GM13976 (cell line): Measurements from ENCODE around the gene ME3.

ENCODE experiments used
- DNase-seq: peaks from one replicate; pipeline ENCODE4 v3.0.0; 2012; ENCODE audit warnings: low spot score
- in situ Hi-C: fragments of 300-500 bp; cut with MboI; formaldehyde crosslinking; loops from one replicate; pipeline ENCODE4 v1.12.0; 2022; ENCODE audit warnings: low sequenced_read_pairs, mixed read lengths, inconsistent platforms; ENCODE audit not compliant: unreplicated experiment
- TF ChIP-seq, protein P1 (sequence below): IDR thresholded peaks from 2 replicates; pipeline ENCODE4 v1.5.1; 2012; ENCODE audit warnings: borderline replicate concordance, mild to moderate bottlenecking; ENCODE audit not compliant: insufficient read depth; ENCODE audit errors: extremely low read depth, missing control alignments, control extremely low read depth

The ME3 gene

DNA sequence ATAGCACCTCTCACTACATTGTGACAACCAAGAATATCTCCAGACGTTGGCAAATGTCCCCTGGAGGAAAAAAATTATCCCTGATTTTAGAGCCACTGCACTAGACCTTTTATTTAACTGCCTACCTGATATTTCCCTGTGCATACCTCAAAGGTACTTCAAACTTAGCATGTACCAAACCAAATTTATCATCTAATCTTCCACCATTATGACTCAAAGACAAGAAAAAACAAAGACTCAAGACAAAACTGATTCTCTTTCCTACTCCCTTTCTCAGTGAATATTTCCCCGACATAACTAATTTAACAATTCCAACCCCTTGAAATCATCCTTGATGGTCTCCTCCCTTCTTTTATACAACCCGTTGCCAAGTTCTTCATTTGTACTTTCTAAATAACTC is 161.7 kb downstream of the ME3 start:
- DNase-seq: no peak
- TF ChIP-seq, protein P1, sequence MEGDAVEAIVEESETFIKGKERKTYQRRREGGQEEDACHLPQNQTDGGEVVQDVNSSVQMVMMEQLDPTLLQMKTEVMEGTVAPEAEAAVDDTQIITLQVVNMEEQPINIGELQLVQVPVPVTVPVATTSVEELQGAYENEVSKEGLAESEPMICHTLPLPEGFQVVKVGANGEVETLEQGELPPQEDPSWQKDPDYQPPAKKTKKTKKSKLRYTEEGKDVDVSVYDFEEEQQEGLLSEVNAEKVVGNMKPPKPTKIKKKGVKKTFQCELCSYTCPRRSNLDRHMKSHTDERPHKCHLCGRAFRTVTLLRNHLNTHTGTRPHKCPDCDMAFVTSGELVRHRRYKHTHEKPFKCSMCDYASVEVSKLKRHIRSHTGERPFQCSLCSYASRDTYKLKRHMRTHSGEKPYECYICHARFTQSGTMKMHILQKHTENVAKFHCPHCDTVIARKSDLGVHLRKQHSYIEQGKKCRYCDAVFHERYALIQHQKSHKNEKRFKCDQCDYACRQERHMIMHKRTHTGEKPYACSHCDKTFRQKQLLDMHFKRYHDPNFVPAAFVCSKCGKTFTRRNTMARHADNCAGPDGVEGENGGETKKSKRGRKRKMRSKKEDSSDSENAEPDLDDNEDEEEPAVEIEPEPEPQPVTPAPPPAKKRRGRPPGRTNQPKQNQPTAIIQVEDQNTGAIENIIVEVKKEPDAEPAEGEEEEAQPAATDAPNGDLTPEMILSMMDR: no peak
- in situ Hi-C loops: no loop called here

DNA sequence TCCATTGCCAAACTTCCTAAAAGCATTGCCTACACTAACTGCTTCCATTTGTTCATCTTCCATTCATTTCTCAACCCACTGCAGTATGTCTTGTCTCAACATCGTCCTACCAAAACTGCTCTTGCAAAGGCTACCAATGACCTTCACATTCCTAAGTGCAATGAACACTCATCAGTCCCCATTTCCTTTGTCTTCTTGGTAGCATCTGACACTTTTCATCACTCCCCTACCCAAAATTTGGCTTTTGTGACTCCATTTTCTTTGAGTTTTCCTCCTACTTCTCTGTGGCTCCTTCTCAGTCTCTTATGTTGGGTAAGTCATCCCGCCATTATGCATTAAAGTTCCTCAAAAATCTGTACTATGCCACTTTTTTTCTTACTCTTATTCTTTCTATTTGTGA is 162.3 kb downstream of the ME3 start:
- TF ChIP-seq, protein P1: no peak
- no peak for DNase-seq
- in situ Hi-C loops: no loop called here

DNA sequence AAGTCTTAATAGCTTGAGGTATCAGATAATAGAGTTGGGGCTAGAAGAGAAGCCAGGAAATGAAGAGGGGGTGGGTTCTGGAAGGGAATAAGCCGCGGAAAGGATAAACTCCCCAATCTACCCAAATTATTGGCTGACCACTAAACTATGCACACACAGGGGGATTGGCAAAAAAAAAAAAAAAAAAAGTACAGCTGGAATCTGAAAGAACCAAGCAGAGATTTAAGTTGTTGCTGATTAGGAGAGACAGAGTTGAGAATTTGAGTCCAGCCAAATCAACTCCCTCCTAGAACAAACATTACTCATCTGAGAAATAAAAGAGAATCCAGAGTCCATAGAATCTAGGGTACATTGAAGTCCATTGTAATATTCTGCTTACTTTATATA is 162.8 kb downstream of the ME3 start:
- in situ Hi-C loops: no loop called here
- no peak for DNase-seq
- TF ChIP-seq, protein P1: no peak

DNA sequence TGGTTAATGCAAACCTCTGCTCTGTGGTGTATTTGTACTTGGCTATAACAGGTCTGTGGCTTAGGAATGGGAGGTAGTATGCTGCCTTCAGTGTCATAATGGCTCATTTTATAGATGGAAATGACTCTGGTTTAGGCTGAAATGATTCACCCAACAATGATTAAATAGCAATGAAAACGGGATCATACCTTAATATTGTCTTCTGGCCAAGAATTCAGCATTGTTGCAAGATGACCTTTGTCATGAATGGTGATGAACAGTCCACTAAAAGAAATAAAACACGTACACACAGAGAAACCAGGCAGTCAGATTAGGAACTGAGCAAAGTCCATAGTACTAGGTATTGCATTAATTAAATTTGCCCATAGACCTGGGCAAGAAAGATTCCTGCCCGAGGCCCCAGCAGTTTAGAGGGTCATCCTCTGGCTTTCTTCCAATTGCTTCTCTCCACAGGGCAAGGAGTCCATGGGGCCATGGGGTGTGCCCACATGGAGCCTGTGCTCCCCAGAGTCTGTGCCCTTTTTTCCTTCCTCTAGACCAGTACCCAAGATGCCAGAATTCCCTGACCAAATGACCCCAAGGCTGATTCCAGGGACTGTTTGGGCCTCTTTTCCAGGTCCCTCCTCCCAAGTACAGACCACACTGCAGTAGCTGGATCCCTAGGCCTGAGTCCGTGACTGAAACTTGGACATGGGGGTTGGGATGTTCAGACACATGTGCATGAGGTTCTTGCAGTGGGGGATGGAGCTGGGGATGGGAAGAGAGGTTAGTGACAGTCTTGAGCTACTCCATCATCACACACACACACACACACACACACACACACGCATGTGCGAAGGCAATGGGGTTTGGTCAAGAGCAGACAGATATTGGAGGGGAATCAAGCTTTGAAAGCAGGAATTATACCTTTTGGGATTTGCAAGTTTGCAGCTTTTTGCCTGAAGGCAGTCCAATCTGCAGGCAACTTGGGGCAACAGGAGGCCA is 163.5 kb downstream of the ME3 start:
- TF ChIP-seq, protein P1: no peak
- no peak for DNase-seq
- in situ Hi-C loops: no loop called here

DNA sequence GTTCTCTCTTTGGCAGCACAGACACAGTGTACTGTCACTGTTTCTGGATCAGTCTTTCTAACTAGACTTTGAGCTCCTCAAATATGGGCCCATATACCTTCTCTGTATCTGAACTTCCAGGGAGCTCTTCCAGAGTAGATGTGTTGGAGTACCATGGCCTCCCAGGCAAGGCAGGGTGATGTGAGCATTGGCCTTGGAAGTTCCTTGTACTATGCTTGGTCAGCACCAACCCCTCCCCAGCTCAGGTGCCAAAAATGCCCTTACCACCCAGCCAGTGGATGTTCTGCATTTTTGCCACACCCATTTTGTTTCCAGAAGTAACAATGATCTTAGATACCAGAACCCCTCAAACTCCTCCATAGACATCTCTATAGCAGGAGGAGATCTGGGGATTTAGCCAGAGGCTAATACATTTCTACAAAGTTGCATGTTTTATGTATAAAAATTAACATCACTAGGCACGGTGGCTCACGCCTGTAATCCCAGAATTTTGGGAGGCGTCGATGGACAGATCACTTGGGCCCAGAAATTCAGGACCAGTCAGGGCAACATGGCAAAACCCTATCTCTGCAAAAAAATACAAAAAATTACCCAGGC is 165.1 kb downstream of the ME3 start:
- in situ Hi-C loops: no loop called here
- TF ChIP-seq, protein P1: no peak
- no peak for DNase-seq

DNA sequence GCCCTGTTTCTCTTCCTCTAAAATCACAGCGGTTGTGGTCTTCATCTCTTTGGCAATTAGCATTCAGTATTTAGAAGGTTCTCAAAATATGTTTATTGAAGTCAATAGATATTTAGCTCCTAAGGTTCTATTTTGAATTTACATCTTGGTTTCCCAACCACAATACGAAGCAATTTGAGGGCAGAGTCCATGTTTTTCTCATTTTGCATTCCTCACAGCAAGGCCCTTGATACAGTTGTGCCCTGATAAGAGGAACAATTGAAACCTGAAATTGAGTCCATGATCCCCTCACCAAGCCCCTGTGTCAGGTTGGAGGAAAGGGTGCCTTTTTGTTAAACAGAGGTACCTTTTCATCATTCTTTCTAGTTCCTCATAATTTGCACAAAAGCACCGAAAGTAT is 166.2 kb downstream of the ME3 start:
- in situ Hi-C loops: no loop called here
- TF ChIP-seq, protein P1: no peak
- DNase-seq: no peak
